G401 (cell line): ENCODE measurements around the gene CUX1. TPM values are rescaled to one million over a fixed set of nuclear protein-coding genes. Genes with fewer than 3 reads are reported as not detected.
A peak's percentile ranks its signal among the peaks of the same experiment; 100 is the strongest.

Experiments used
- DNase-seq: peaks from one replicate; pipeline ENCODE4 v3.0.0-alpha.2; 2015; ENCODE audit warnings: low spot score
- in situ Hi-C: cut with HindIII; loops from 2 replicates; pipeline ENCODE4 v1.10.0; 2016; ENCODE audit warnings: low sequenced_read_pairs, mixed read lengths
- total RNA-seq: library from RNA; depleted of rRNA; stranded (reverse); fragments of >200 nt; shearing (Covaris generic); gene quantifications from 2 replicates; pipeline ENCODE4 v1.2.3, GENCODE V29; 2014

The CUX1 gene
- total RNA-seq, 1 experiment from 2014 or later = 23.2 TPM

- in situ Hi-C loops = no loop called here
- DNase-seq = peak; percentile 80
Observed at GRCh38 chr7:102236592-102237287, 419.3 kb downstream of the CUX1 start.

- in situ Hi-C loops = no loop called here
- DNase-seq = no peak
Observed at GRCh38 chr7:102239206-102239820, 421.9 kb downstream of the CUX1 start.

GRCh38 chr7:102241431-102241830, 424.0 kb downstream of the CUX1 start:
- in situ Hi-C loops = no loop called here
- no peak for DNase-seq

- DNase-seq = no peak
- in situ Hi-C loops = no loop called here
Observed at GRCh38 chr7:102244601-102245000, 427.2 kb downstream of the CUX1 start.

DNA sequence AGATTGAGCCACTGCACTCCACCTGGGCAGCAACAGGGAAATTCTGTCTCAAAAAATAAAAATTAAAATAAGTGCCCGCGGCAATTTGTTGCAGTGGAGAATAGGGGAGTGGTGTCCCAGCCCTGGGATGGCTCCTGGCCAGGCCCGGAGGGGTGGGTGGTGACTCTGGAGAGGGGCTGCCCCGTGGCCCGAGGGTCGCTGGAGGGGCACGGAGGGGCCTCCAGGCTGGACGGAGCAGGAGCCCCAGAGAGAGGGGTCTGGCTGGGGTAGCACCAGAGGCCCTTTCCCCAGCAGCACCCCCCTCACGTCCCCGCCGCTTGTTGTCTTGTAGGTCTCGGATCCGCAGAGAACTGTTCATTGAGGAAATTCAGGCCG, 430.6 kb downstream of the CUX1 start:
- DNase-seq = no peak
- in situ Hi-C loops = no loop called here

DNA sequence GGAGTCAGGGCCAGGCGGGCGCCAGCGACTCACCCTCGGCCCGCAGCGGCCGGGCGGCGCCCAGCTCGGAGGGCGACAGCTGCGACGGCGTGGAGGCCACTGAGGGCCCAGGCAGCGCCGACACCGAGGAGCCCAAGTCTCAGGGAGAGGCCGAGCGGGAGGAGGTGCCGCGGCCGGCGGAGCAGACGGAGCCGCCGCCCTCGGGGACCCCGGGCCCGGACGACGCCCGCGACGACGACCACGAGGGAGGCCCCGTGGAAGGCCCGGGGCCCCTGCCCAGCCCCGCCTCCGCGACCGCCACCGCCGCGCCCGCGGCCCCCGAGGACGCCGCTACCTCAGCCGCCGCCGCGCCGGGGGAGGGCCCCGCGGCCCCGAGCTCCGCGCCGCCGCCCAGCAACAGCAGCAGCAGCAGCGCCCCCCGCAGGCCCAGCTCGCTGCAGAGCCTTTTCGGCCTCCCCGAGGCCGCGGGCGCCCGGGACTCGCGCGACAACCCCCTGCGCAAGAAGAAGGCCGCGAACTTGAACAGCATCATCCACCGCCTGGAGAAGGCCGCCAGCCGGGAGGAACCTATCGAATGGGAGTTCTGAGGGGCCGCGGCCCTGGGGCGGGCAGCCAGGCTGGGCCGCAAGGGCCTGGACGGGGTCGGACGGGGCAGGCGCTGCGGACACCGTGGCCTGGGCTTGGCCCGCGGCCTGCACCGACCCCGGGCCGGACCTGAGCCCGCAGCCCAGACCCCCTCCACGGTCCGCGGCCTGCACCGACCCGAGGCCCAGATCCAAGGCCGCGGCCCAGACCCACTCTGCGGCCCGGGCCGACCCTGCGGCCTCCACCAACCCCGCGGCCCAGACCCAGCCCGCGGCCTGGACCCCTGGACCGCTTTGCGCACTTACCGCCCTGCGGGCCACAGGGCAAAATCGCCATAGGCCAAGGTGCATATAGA, 431.3 kb downstream of the CUX1 start:
- in situ Hi-C loops = no loop called here
- DNase-seq = no peak

- in situ Hi-C loops = no loop called here
- DNase-seq = no peak
Observed at GRCh38 chr7:102251531-102252365, 434.3 kb downstream of the CUX1 start.

GRCh38 chr7:102252366-102252982, 435.0 kb downstream of the CUX1 start:
- DNase-seq = no peak
- in situ Hi-C loops = no loop called here

DNA sequence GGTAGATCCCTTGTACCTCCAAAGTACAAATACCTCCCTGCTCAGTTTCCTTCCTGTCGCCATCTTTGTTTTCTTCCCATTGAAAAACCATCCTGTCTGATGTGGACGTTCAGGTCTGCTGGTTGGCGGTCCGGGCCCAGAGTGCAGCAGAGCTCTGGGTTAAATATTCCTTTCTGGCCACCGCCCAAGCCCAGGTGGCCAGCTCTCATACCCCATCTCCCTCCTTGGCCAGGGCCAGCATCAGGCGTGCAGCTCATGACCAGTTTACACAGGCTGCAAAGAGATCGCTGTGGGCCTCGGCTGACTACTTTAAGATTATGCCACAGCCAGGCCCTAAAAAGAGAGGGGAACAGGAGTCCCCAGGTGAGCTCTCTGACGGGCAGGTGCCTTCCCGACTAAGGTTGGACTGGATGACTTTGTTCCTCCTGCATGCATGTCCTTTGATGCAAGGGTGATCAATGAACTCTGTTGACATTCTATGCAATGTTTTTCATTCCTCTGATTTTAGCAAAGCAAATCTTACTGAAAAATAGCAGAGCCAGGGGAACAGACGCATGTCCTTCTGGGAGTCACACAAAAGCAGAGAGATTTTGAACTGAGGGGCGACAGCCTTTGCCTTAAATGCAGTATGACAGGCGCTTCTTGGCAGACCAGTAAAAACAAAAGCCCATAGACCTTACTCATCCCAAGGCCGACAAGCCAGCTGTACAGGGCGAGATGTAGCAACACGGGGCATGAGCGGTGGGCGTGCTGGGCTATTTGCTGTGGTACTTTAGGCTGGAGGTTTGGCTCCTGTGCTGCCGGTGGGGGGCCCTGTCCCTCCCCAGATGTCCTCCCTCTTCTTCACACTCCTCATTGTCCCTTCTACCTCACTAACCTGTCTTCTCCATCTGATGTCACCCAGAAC, 435.9 kb downstream of the CUX1 start:
- in situ Hi-C loops = no loop called here
- DNase-seq = peak; percentile 69

- in situ Hi-C loops = no loop called here
- DNase-seq = no peak
Observed at GRCh38 chr7:102253973-102254370, 436.5 kb downstream of the CUX1 start.

GRCh38 chr7:102254521-102254920, 437.1 kb downstream of the CUX1 start:
- in situ Hi-C loops = no loop called here

GRCh38 chr7:102255501-102255900, 438.1 kb downstream of the CUX1 start:
- in situ Hi-C loops = no loop called here
- no peak for DNase-seq

More at GRCh38 chr7:102254521-102254920, 437.1 kb downstream of the CUX1 start:
- no peak for DNase-seq

GRCh38 chr7:102255916-102256315, 438.5 kb downstream of the CUX1 start:
- DNase-seq = no peak
- in situ Hi-C loops = no loop called here

GRCh38 chr7:102258073-102258748, 440.8 kb downstream of the CUX1 start:
- in situ Hi-C loops = no loop called here
- DNase-seq = no peak

DNA sequence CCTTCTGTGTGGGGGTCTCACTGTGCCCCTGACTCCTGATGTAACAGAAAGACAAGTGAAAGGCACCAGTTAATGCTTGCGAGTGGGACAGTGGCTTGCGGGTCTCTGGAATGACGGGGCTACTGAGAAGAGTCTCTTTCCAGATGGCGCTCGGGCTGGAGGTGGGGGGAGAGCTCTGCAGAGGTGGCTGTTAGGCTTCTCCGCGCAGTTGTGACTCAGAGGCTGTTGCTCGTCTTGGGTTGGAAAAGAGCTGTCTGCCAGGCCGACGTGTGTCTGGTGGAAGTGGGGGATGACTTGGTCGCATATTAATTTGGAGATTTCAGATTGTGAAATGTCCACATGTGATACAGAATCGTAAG, 441.3 kb downstream of the CUX1 start:
- DNase-seq = no peak
- in situ Hi-C loops = no loop called here

DNA sequence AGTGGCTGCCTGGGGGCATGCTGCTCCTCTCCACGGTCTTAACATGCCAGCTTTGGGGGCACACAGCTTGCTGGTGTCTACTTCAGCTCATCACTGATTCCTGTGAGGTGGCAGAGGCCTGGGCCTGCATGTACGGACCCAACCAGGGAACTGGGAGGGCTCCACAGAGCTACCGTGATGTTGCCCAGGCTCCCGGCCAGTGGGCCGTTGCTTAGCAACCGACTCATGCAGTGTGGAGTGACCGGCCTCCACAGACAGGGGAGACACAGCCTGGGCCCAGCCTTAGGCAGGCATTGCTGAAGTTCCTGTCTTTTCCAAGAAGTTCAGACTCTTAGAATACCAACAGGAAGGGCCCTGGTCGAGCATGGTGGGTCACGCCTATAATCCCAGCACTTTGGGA, 443.4 kb downstream of the CUX1 start:
- peak; percentile 93 for DNase-seq
- in situ Hi-C loops = no loop called here

DNA sequence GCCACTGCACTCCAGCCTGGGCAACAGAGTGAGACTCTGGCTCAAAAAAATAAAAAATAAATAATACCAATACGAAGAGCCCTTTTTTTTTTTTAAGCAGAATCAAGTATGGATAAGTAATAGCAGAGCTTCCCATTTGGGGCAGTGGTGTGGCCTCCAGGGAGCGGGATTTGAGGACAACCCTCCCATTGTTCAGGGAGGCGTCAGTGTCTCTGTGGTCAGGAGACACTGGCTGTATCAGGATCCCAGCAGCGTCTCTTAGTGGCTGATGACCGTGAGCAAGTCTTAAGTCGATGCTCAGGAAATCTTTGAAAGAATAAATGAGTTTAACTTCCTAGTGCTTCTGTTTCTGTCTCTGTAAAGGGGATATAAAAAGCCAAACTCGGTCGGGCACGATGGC, 444.0 kb downstream of the CUX1 start:
- in situ Hi-C loops = no loop called here
- no peak for DNase-seq
